WERI-Rb-1 (cell line): ENCODE measurements around the gene NOVA2.

Experiments used
- DNase-seq: peaks from one replicate; pipeline ENCODE4 v3.0.0-alpha.2; 2020
- H3K27ac ChIP-seq: fragments of 250-450 bp; sonication (Bioruptor Pico); 2 replicates; pipeline ENCODE4 v1.5.1; 2020; ENCODE audit warnings: mild to moderate bottlenecking, moderate library complexity
- H3K27me3 ChIP-seq: fragments of 250-450 bp; sonication (Bioruptor Pico); 2 replicates; pipeline ENCODE4 v1.5.1; 2021; ENCODE audit warnings: mild to moderate bottlenecking, low read depth, moderate library complexity; ENCODE audit not compliant: insufficient read depth, severe bottlenecking
- H3K36me3 ChIP-seq: fragments of 250-450 bp; sonication (Bioruptor Pico); 2 replicates; pipeline ENCODE4 v1.5.1; 2020; ENCODE audit warnings: mild to moderate bottlenecking, moderate library complexity
- H3K4me3 ChIP-seq: 2 replicates; pipeline ENCODE4 v1.5.1; 2011; ENCODE audit warnings: low read depth, mild to moderate bottlenecking, control low read depth, low read length
- H3K9me3 ChIP-seq: fragments of 250-450 bp; sonication (Bioruptor Pico); 2 replicates; pipeline ENCODE4 v1.5.1; 2021; ENCODE audit warnings: mild to moderate bottlenecking, moderate library complexity; ENCODE audit not compliant: severe bottlenecking
- TF ChIP-seq, protein P1 (sequence below): IDR thresholded peaks from 2 replicates; pipeline ENCODE4 v1.5.1; 2011; ENCODE audit warnings: low read depth, mild to moderate bottlenecking, control low read depth, inconsistent platforms, low read length

Gene NOVA2

GRCh38 chr19:45985321-45985720 is 11.7 kb upstream of the NOVA2 start:
- H3K36me3 ChIP-seq: no peaks in the 10 kb centered on the region
- no peak overlapping the region for H3K27ac ChIP-seq
- H3K9me3 ChIP-seq: no peaks in the 10 kb centered on the region
- TF ChIP-seq, protein P1, sequence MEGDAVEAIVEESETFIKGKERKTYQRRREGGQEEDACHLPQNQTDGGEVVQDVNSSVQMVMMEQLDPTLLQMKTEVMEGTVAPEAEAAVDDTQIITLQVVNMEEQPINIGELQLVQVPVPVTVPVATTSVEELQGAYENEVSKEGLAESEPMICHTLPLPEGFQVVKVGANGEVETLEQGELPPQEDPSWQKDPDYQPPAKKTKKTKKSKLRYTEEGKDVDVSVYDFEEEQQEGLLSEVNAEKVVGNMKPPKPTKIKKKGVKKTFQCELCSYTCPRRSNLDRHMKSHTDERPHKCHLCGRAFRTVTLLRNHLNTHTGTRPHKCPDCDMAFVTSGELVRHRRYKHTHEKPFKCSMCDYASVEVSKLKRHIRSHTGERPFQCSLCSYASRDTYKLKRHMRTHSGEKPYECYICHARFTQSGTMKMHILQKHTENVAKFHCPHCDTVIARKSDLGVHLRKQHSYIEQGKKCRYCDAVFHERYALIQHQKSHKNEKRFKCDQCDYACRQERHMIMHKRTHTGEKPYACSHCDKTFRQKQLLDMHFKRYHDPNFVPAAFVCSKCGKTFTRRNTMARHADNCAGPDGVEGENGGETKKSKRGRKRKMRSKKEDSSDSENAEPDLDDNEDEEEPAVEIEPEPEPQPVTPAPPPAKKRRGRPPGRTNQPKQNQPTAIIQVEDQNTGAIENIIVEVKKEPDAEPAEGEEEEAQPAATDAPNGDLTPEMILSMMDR: no peak
- no peaks in the 10 kb centered on the region for H3K27me3 ChIP-seq
- DNase-seq: peak; percentile 53
- no peak overlapping the region for H3K4me3 ChIP-seq

DNA sequence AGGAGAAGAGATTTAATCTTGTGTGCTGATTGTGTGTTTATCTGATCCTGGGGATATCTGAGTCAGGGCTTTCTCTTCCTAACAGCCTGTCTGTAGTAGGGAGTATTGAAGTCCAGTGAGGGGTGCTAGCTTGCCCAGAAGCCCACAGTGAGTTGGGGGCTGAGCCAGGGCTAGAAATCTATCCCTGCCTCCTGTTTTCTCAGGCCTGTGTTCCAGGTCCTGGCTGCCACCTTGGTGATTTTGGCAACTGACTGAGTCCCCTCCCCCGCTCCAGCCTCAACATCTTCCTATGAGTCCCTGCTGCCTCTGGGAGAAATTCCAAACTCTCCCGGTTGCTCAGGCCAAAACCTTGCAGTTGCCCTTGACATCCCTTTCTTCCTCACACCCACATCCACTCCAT is 7.7 kb upstream of the NOVA2 start:
- no peak overlapping the region for H3K4me3 ChIP-seq
- no peak for DNase-seq
- no peaks in the 10 kb centered on the region for H3K36me3 ChIP-seq
- H3K27ac ChIP-seq: no peak overlapping the region; the same call in 1 of the 2 replicates
- TF ChIP-seq, protein P1: no peak
- no peaks in the 10 kb centered on the region for H3K27me3 ChIP-seq
- no peaks in the 10 kb centered on the region for H3K9me3 ChIP-seq

DNA sequence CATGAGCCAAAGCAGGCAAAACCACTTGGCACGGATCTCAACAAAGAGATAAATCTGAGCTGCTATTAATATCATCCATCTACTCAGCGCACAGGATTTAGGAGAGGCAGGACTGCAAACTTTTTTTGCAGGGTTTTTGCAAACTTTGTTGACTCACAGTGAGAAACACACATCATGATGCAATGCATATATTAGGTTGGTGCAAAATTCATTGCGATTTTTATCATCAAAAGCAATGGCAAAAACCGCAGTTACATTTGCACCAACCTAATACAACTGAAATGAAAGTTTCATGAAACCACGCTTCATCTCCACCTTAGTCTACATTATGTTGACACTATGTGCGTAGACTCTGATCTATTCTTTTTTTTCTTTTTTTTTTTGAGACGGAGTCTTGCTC is 4.5 kb upstream of the NOVA2 start:
- Histone ChIP-seq H3K36me3 (no peaks in the 10 kb centered on the region), H3K27ac (no peak overlapping the region), H3K9me3 (no peaks in the 10 kb centered on the region), H3K27me3 (no peaks in the 10 kb centered on the region), H3K4me3 (no peak overlapping the region)
- TF ChIP-seq, protein P1: no peak
- DNase-seq: no peak

- no peak overlapping the region for H3K4me3 ChIP-seq
- TF ChIP-seq, protein P1: no peak
- no peak for DNase-seq
- no peak overlapping the region for H3K27ac ChIP-seq
- H3K27me3 ChIP-seq: no peaks in the 10 kb centered on the region
- H3K36me3 ChIP-seq: no peaks in the 10 kb centered on the region
- no peaks in the 10 kb centered on the region for H3K9me3 ChIP-seq
Observed at GRCh38 chr19:45976178-45976577, 2.5 kb upstream of the NOVA2 start.

GRCh38 chr19:45975306-45976070 is 1.8 kb upstream of the NOVA2 start:
- TF ChIP-seq, protein P1: no peak
- H3K9me3 ChIP-seq: no peaks in the 10 kb centered on the region
- H3K4me3 ChIP-seq: no peak overlapping the region
- DNase-seq: peak; percentile 29
- no peaks in the 10 kb centered on the region for H3K27me3 ChIP-seq
- no peaks in the 10 kb centered on the region for H3K36me3 ChIP-seq
- no peak overlapping the region for H3K27ac ChIP-seq
